Skeletal muscle tissue (tissue), 4 donors: Measurements from ENCODE around the gene MICAL2. TPM values are rescaled to one million over a fixed set of nuclear protein-coding genes. Genes with fewer than 3 reads are reported as not detected.

Experiments used
- H3K27ac ChIP-seq: one replicate; pipeline ENCODE4 v1.7.0; 2013; ENCODE audit warnings: mild to moderate bottlenecking, low read depth, low read length, inconsistent platforms
- H3K27me3 ChIP-seq, 3 donors: one replicate each; pipeline ENCODE4 v1.7.0; 2013; ENCODE audit warnings: low read length in 3 of 3; ENCODE audit not compliant: control insufficient read depth in 3 of 3, insufficient read depth in 3 of 3
- H3K36me3 ChIP-seq, 3 donors: one replicate each; pipeline ENCODE4 v1.7.0; 2013; ENCODE audit warnings: low read length in 3 of 3; ENCODE audit not compliant: control insufficient read depth in 3 of 3, insufficient read depth in 3 of 3
- H3K4me1 ChIP-seq, 3 donors: one replicate each; pipeline ENCODE4 v1.7.0; 2013; ENCODE audit warnings: low read length in 3 of 3, mild to moderate bottlenecking in 3 of 3; ENCODE audit not compliant: control insufficient read depth in 3 of 3, insufficient read depth in 3 of 3
- H3K4me3 ChIP-seq, 3 donors: one replicate each; pipeline ENCODE4 v1.7.0; 2013; ENCODE audit warnings: low read length in 3 of 3
- H3K9ac ChIP-seq, 3 donors: one replicate each; pipeline ENCODE4 v1.7.0; 2013; ENCODE audit warnings: low read length in 3 of 3, mild to moderate bottlenecking in 3 of 3, moderate library complexity in 2 of 3, low read depth in 1 of 3
- H3K9me3 ChIP-seq, 3 donors: one replicate each; pipeline ENCODE4 v1.7.0; 2013; ENCODE audit warnings: low read length in 3 of 3; ENCODE audit not compliant: control insufficient read depth in 3 of 3
- total RNA-seq: library from RNA; depleted of rRNA; stranded (reverse); fragments of >200 nt; gene quantifications from one replicate; pipeline ENCODE4 v1.2.3, GENCODE V29; 2014
- donor health status: Osteomylitis.

Gene MICAL2
- total RNA-seq, 1 donor from 2014 or later = 35.5 TPM

DNA sequence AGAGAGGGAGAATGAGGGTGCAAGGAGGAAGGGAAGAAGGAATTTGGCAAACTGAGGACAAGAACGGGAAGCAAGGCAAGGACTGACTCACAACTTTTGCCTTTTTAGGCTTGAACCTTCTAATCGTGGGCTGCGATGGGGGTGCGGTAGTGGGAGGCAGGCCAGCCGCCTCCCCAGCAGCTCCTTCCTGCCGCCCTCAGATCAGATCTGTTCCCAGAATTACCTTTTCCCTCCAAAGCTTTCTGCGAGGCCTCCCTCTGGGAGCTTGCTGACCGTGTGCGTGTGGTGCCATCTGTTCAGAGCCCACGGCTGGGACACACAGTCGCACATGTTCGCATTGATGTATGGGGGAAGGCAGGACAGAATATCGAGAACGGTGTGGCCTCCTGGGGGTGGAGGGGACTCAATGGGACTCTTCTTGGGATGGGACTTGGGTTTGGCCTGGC is 180.1 kb downstream of the MICAL2 start:
- no peak overlapping the region for H3K9ac ChIP-seq

DNA sequence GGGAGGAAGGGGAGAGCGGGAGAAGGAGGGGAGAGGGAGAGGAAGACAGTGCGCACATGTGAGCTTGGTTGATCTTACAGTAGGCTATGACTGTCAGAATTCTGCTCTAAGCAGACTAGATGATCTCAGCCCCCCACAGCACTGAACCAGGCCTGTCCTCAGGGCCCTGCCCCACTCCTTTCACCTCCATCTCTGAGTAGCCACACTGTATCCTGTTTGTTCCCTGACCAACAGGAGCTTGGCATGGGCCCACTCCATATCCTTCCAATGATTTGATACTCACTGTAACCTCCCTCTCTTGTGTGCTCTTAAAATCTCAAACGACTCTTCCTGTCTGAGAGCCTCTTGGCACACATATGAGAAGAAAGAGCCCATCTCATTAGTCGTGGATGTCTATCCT is 180.9 kb downstream of the MICAL2 start:
- H3K4me1 ChIP-seq = peaks cover 17 to 22% (median 18%) of the 10 kb centered on the region in 3 donors
- no peaks in the 10 kb centered on the region for H3K36me3 ChIP-seq
- no peaks in the 10 kb centered on the region for H3K9me3 ChIP-seq
- no peaks in the 10 kb centered on the region for H3K27me3 ChIP-seq
- no peak overlapping the region for H3K27ac ChIP-seq
- no peak overlapping the region for H3K4me3 ChIP-seq
- no peak overlapping the region for H3K9ac ChIP-seq

More for the DNA sequence above, 180.1 kb downstream of the MICAL2 start:
- Histone ChIP-seq H3K27me3 (no peaks in the 10 kb centered on the region), H3K36me3 (no peaks in the 10 kb centered on the region), H3K9me3 (no peaks in the 10 kb centered on the region), H3K27ac (no peak overlapping the region), H3K4me1 (peaks cover 22 to 26% (median 23%) of the 10 kb centered on the region in 3 donors), H3K4me3 (no peak overlapping the region)

DNA sequence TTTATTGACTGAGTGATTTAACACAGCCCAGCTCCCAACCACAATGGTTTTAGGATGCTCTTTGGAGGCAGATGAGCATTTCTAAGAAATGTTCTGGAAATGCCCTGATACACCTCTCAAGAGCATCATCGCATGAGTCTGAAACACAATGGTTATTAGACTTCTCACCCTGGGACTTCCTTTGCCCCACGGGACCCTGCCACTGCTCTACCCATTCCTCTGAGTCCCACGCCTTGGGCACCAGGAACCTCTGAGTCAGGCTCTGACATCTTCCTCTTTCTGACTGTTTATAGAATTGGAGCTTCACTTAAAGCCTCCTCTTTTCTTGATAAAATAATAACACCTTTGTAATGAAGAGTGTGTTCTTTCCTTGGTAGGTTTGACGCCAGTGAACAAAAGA is 181.4 kb downstream of the MICAL2 start:
- Histone ChIP-seq H3K9ac (no peak overlapping the region), H3K4me1 (peaks cover 15 to 19% (median 18%) of the 10 kb centered on the region in 3 donors), H3K27me3 (no peaks in the 10 kb centered on the region), H3K36me3 (no peaks in the 10 kb centered on the region), H3K4me3 (no peak overlapping the region), H3K9me3 (no peaks in the 10 kb centered on the region), H3K27ac (no peak overlapping the region)

DNA sequence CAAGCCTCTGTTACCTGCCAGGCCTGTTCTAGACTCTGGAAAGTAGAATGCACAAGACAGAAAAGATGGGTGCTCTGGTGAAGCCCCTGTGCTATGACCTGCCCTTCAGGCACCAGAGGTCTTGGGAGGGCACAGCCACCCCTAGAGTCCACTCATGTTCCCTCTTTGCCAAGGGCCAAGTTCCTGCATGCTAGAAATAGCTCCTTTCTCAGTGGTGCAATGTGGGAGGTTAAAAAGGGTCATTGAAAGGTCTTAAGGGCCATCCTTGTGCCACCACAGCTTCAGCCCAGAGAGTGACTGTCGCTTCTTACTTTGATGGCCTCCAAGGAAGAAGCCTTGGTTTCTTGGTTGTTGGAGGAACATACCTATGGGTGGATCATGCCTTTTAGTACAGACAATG is 182.4 kb downstream of the MICAL2 start:
- no peaks in the 10 kb centered on the region for H3K36me3 ChIP-seq
- peaks cover 5 to 10% (median 10%) of the 10 kb centered on the region in 3 donors for H3K4me1 ChIP-seq
- no peaks in the 10 kb centered on the region for H3K27me3 ChIP-seq
- no peak overlapping the region for H3K9ac ChIP-seq
- H3K4me3 ChIP-seq = no peak overlapping the region
- H3K27ac ChIP-seq = no peak overlapping the region
- H3K9me3 ChIP-seq = no peaks in the 10 kb centered on the region

DNA sequence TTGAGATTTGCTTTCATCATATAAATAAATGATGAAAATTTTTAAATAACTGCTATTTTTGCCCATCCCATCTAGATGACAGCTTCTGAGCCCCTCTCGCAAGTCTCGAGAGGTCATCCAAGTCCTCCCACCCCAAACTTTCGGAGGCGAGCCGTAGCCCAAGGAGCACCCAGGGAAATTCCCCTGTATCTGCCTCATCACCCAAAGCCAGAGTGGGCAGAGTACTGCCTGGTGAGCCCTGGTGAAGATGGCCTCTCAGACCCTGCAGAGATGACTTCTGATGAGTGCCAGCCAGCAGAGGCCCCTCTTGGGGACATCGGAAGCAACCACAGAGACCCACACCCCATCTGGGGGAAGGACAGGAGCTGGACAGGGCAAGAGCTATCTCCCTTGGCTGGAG is 183.1 kb downstream of the MICAL2 start:
- Histone ChIP-seq H3K27me3 (no peaks in the 10 kb centered on the region), H3K9me3 (no peaks in the 10 kb centered on the region), H3K4me1 (peaks cover 0 to 3% (median 3%) of the 10 kb centered on the region in 3 donors), H3K36me3 (no peaks in the 10 kb centered on the region), H3K9ac (no peak overlapping the region), H3K4me3 (no peak overlapping the region), H3K27ac (no peak overlapping the region)

DNA sequence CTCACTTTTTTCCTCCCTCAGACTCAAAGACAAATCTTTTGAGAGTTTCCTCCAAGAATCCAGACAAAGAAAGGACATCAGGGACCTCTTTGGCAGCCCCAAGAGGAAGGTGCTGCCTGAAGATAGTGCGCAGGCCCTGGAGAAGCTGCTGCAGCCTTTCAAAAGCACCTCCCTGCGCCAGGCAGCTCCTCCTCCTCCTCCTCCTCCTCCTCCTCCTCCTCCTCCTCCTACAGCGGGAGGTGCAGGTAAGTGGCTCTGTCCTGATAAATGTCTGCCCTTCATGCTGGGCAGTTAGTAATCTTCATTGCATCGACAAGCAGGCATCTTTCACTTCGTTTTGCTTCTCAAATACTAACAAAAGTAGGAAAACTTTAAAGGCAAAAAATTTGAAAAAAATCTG is 184.2 kb downstream of the MICAL2 start:
- no peak overlapping the region for H3K9ac ChIP-seq
- no peak overlapping the region for H3K4me3 ChIP-seq
- no peaks in the 10 kb centered on the region for H3K27me3 ChIP-seq
- H3K27ac ChIP-seq = no peak overlapping the region
- peaks cover 0 to 4% (median 0%) of the 10 kb centered on the region in 3 donors for H3K9me3 ChIP-seq
- H3K36me3 ChIP-seq = no peaks in the 10 kb centered on the region
- H3K4me1 ChIP-seq = peaks cover 0 to 2% (median 0%) of the 10 kb centered on the region in 3 donors

DNA sequence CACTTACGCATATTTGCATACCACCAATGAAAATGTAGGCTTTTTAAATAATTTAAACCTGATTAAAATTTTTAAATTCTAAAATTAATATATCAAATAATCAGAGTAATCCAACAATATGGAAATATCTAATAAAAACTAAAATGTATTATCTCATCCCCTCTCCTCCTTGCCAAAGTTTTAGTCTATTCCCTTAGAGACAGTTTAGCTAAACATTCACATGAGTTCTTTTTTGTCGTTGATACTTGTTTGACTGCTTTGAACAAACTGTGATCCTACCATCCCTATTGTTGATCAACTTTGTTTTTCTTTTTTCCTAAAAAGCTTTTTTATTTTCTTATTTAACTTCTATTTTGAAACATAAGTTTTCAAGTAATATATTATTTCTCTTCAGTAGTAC is 185.6 kb downstream of the MICAL2 start:
- Histone ChIP-seq H3K27me3 (no peaks in the 10 kb centered on the region), H3K27ac (no peak overlapping the region), H3K36me3 (no peaks in the 10 kb centered on the region), H3K9ac (no peak overlapping the region), H3K4me3 (no peak overlapping the region), H3K4me1 (peaks cover 0 to 2% (median 0%) of the 10 kb centered on the region in 3 donors), H3K9me3 (peaks cover 0 to 4% (median 0%) of the 10 kb centered on the region in 3 donors)

DNA sequence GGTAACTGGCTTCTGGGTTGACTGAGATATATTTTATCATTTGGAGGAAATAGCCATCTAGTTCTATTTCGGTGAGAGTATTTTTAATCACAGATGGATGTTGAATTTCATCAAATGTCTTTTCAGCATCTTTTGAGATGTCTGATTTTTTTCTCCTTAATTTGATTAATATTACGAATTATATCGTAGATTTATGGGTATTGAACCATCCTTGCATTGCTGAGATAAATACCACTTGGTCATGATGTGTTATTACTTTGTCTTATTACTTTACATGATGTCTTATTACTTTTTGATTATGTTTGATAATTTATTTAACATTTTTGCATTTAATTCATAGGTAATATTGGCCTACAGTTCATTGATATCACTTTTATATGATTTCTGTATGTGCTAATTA is 188.2 kb downstream of the MICAL2 start:
- no peak overlapping the region for H3K9ac ChIP-seq
- H3K4me1 ChIP-seq = no peaks in the 10 kb centered on the region
- no peaks in the 10 kb centered on the region for H3K36me3 ChIP-seq
- no peak overlapping the region for H3K4me3 ChIP-seq
- peaks cover 0 to 4% (median 0%) of the 10 kb centered on the region in 3 donors for H3K9me3 ChIP-seq
- H3K27ac ChIP-seq = no peak overlapping the region
- no peaks in the 10 kb centered on the region for H3K27me3 ChIP-seq

DNA sequence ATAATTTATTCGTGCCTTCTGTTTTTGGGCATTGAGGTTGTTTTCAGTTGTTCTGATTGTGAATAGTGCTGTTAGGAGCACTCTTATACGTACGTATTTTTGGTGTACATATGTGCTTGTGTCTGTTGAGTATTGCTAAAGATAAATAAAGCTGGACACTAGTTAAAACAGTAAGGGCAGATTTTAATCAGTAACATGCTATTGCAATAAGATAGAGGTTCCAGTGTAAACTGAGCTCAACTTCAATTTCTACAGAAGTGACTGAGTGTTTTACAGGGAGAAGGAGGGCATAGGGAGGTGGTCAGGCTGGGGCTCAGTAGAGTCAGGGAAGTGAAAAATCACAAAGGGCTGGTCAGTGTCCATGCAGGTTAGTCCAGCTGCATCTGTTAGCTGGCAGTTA is 191.0 kb downstream of the MICAL2 start:
- Histone ChIP-seq H3K4me3 (no peak overlapping the region), H3K27ac (no peak overlapping the region), H3K36me3 (no peaks in the 10 kb centered on the region), H3K9ac (no peak overlapping the region), H3K9me3 (peaks cover 0 to 4% (median 0%) of the 10 kb centered on the region in 3 donors), H3K4me1 (no peaks in the 10 kb centered on the region), H3K27me3 (no peaks in the 10 kb centered on the region)

DNA sequence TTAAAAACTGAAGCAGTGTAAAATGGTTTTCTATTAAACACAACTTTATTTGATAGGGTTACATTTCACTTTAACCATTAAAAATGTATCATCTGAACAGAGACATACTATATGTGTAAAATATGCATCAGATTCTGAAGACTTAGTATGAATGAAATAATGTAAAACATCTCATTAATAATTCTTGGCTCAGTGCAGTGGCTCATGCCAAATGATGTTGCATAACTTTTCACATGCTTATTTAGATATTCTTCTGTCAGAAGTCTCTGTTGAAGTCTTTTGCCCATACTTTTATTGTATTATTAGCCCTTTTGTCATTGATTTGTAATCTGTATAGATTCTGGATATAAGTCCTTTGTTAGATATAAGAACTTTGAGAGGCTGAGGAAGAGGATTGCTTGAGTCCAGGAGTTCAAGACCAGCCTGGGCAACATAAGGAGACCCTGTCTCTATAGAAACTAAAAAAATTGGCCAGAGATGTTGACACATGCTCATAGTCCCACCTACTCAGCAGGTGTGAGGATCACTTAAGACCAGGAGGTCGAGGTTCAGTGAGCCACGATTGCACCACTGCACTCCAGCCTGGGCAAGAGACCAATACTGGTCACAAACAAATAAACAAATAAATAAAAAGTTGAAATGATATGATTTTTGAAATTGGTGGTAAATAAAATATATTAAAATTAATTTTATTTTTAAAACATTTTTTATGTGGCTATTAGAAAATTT is 193.2 kb downstream of the MICAL2 start:
- H3K9me3 ChIP-seq = peaks cover 0 to 4% (median 0%) of the 10 kb centered on the region in 3 donors
- no peaks in the 10 kb centered on the region for H3K27me3 ChIP-seq
- H3K4me1 ChIP-seq = no peaks in the 10 kb centered on the region
- no peak overlapping the region for H3K9ac ChIP-seq
- no peak overlapping the region for H3K27ac ChIP-seq
- no peak overlapping the region for H3K4me3 ChIP-seq
- no peaks in the 10 kb centered on the region for H3K36me3 ChIP-seq
